Gastrocnemius medialis (tissue), 4 donors: Measurements from ENCODE around the gene PCMT1.
"Not testable (repeated sequence)": the region's sequence is repeated elsewhere in the genome, so short reads cannot be mapped to it uniquely, and the experiment has no call there.

Experiments
- CTCF ChIP-seq, 5 experiments: fragments of 450-650 bp in 3 of 5; fragments of 200-600 bp in 2 of 5; sonication (generic) in 2 of 5; IDR thresholded peaks in 4 of 5; conservative IDR thresholded peaks in 1 of 5; 1 replicate in 4 of 5; 2 replicates in 1 of 5; pipeline ENCODE4 v1.5.1; 2016 to 2019; ENCODE audit warnings: antibody characterized with exemption in 5 of 5, mild to moderate bottlenecking in 3 of 5, moderate library complexity in 3 of 5
- POLR2A ChIP-seq, 2 donors: fragments of 450-650 bp; IDR thresholded peaks; one replicate each; pipeline ENCODE4 v1.6.1; 2017; ENCODE audit warnings: antibody characterized with exemption in 2 of 2, mild to moderate bottlenecking in 2 of 2, moderate library complexity in 2 of 2

GRCh38 chr6:149848343-149848742 lies 98.8 kb downstream of the PCMT1 start:
- not testable (repeated sequence) for TF ChIP-seq CTCF (IDR thresholded peaks at IDR 0.05 in 4 of 5, conservative IDR thresholded peaks at IDR 0.05 in 1 of 5); POLR2A (IDR thresholded peaks at IDR 0.05)
